ENCODE data around the gene WDFY2. TPM values are rescaled to one million over a fixed set of nuclear protein-coding genes. Genes with fewer than 3 reads are reported as not detected.

WDFY2 gene
- total and polyA plus RNA-seq, 2 of the 8 experiments (the other 6 are each of a cell fraction or from before 2014, with no cell fraction given), result 13.9 to 29.0 TPM

- POLR2A ChIA-PET (ENCODE audit: partially characterized antibody), result interaction anchor here (1.7 kb wide), 1 partner anchor 213 kb away, joined by 6 read pairs; the partner anchor contains the start of gene INTS6
- TF ChIP-seq SP2 (IDR thresholded peaks at IDR 0.05; ENCODE audit: low read length) (no peak), EZH2 (IDR thresholded peaks at IDR 0.05; ENCODE audit: low read depth, low read length, severe bottlenecking) (no peak), GTF2F1 (IDR thresholded peaks at IDR 0.05; ENCODE audit: borderline replicate concordance, low read depth, low read length) (no peak), TBP (IDR thresholded peaks at IDR 0.05; ENCODE audit: low read depth, low read length) (no peak), SP1 (IDR thresholded peaks at IDR 0.05; ENCODE audit: low read depth, low read length) (no peak), E2F6 (IDR thresholded peaks at IDR 0.05) (no peak), USF2 (IDR thresholded peaks at IDR 0.05; ENCODE audit: low read length) (no peak), NANOG (IDR thresholded peaks at IDR 0.05; ENCODE audit: insufficient read depth, low read depth, low read length, poor library complexity, severe bottlenecking) (no peak), HDAC2 (IDR thresholded peaks at IDR 0.05; ENCODE audit: borderline replicate concordance in 1 of 2, low read depth in 2 of 2, low read length in 2 of 2) (no peak), KDM4A (IDR thresholded peaks at IDR 0.05; ENCODE audit: low read depth, low read length, severe bottlenecking) (no peak), TEAD4 (IDR thresholded peaks at IDR 0.05; ENCODE audit: low read depth, low read length) (no peak), ZNF274 (IDR thresholded peaks at IDR 0.05; ENCODE audit: borderline replicate concordance, extremely low read depth, low read length) (no peak)
Measured at GRCh38 chr13:51665456-51665855, 81.2 kb downstream of the WDFY2 start.

More at GRCh38 chr13:51665456-51665855, 81.2 kb downstream of the WDFY2 start:
- Histone ChIP-seq H3K4me2 (ENCODE audit: insufficient read depth in 1 of 2, low read depth in 2 of 2, low read length in 2 of 2) (no peak overlapping the region), H2BK5ac (ENCODE audit: low read depth, low read length) (no peak overlapping the region), H3K79me1 (ENCODE audit: low read depth, low read length) (peaks cover 2% of the 10 kb centered on the region; the same call in 1 of the 2 replicates), H2AFZ (ENCODE audit: low read length) (no peak overlapping the region), H2BK12ac (ENCODE audit: low read depth, low read length) (no peak overlapping the region), H3K9me3 (ENCODE audit: insufficient read depth in 2 of 2, low read depth in 1 of 2, low read length in 1 of 2) (no peaks in the 10 kb centered on the region), H3K4me3 (ENCODE audit: extremely low read depth in 1 of 4, insufficient read depth in 2 of 4, low read depth in 3 of 4, low read length in 4 of 4) (no peak overlapping the region), H3K14ac (ENCODE audit: insufficient read length) (no peak overlapping the region), H3K79me2 (ENCODE audit: control insufficient read depth in 1 of 2, insufficient read depth in 2 of 2, low read length in 2 of 2) (peaks cover 0 to 66% of the 10 kb centered on the region in 2 experiments; a peak in 3 of 4 replicates), H3K18ac (ENCODE audit: extremely low read depth, low read length) (no peak overlapping the region), H3K4me1 (replicated peaks in 1 of 4; ENCODE audit: control insufficient read depth in 3 of 4, insufficient read depth in 4 of 4, low read length in 3 of 4) (no peaks in the 10 kb centered on the region; a peak in 1 of 7 replicates), H3K56ac (replicated peaks; ENCODE audit: insufficient read length, low read depth, low read length) (no peak overlapping the region), H3K23ac (ENCODE audit: insufficient read length) (no peak overlapping the region), H2AK5ac (ENCODE audit: low read depth, low read length) (no peak overlapping the region), H3K36me3 (ENCODE audit: control insufficient read depth in 2 of 4, insufficient read depth in 4 of 4, low read length in 3 of 4) (no peaks in the 10 kb centered on the region; a peak in 1 of 8 replicates), H2BK120ac (replicated peaks; ENCODE audit: low read depth, low read length) (no peak overlapping the region), H2BK20ac (ENCODE audit: low read length) (no peak overlapping the region), H3K23me2 (ENCODE audit: low read depth, low read length) (no peaks in the 10 kb centered on the region), H3K9ac (replicated peaks in 1 of 4; ENCODE audit: extremely low read depth in 1 of 4, low read depth in 3 of 4, low read length in 3 of 4) (no peak overlapping the region), H4K91ac (replicated peaks; ENCODE audit: insufficient read length, low read length) (no peak overlapping the region), H3K27me3 (replicated peaks in 1 of 4; ENCODE audit: control insufficient read depth in 3 of 4, extremely low read depth in 1 of 4, insufficient read depth in 3 of 4, low read length in 3 of 4) (no peaks in the 10 kb centered on the region), H4K20me1 (replicated peaks in 1 of 2; ENCODE audit: control insufficient read depth in 1 of 2, insufficient read depth in 2 of 2, low read length in 2 of 2) (no peaks in the 10 kb centered on the region), H3K4ac (replicated peaks; ENCODE audit: insufficient read length, low read depth, low read length) (no peak overlapping the region), H2BK15ac (ENCODE audit: low read length) (no peak overlapping the region), H3K27ac (ENCODE audit: low read depth, low read length) (no peak overlapping the region), H4K5ac (ENCODE audit: insufficient read length, low read depth, low read length) (no peak overlapping the region), H4K8ac (ENCODE audit: extremely low read depth, insufficient read depth, low read length) (no peak overlapping the region)
- 89% methylated on average over 2 of the region's 2 CpGs; no CpG with 5 or more reads in 1 of the 2 experiments for WGBS, 2 experiments (ENCODE audit: extremely low coverage in 1 of 2, insufficient coverage in 1 of 2, insufficient read length in 1 of 2, insufficient replicate concordance in 2 of 2, low coverage in 1 of 2, low lambda C conversion rate in 2 of 2, missing lambda C conversion rate in 1 of 2)
- no peak for FAIRE-seq
- CTCF ChIA-PET (ENCODE audit: partially characterized antibody), result no interaction called here
- no peak for DNase-seq (ENCODE audit: low read depth in 1 of 2, low spot score in 2 of 2)

Data from H1 (cell line).